ENCODE results near the gene TMEM131. TPM values are rescaled to one million over a fixed set of nuclear protein-coding genes. Genes with fewer than 3 reads are reported as not detected.

TMEM131 gene
- total RNA-seq, 1 donor from 2014 or later, result 46.9 TPM

DNA sequence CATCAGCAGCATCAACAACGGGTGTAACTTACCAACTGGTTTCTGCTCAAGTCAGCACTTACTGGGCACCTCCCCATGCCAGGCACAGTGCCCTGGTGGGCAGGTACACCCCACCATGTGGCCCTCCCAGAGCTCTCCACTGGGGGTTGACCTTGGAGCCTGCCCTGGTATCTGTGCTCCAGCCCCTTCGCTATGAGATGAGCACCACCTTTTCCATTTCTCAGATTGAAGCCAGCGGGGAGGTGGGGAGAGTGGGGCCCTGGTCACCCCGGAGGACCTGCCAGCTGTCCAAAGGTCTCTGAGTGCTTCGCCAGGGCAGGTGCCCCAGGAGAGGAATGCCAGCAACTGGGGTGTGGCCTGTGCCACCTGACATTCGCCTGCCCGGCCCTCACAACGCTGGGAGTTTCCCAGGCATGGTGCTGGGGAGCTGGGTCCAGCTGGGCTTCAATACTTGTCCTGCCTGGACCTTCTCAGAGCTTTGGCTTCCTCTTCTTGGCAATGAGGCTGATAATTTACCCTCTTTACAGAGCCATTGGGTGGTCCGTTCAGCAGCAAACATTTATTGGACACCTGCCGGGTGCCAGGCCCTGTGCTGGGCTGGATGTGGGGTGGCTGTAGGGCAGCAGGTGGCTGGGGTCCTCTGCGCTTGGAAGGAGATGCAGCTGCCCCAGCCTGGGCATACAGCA, 288.2 kb downstream of the TMEM131 start:
- no peak for DNase-seq (ENCODE audit: low read depth)

DNA sequence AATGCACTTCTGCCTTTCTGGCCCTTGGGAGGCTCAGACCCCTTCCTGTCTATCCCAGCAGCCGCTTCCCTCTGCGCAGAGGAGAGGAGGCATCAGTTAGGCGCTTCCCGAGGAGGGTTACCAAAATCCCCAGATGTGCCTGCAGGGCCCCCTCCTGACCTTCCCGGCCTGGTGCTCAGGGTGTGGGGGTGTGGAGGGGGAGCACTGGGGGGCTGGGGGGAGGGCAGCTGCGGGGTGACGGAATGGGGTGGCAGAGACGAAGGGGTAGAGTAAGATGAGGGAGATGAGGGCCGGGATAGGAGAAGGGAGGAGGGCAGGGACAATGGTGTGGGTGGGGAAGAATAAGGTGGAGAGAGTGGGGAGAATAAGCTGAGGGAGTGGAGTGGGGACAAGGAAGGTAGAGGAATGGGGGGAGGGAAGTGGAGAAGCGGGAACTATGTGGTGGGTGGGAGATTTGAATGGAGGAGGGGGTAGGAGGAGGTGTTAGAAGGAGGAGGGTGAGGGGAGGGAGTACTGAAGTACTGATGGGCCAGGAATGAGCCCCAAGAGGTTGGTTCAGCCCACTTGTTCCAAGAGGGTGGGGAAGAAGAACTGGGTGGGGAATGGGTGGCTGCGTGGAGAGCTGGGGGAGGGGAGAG, 288.9 kb downstream of the TMEM131 start:
- DNase-seq (ENCODE audit: low read depth), result no peak

Other genes with a start within 250 kb of the TMEM131 start
- gene VWA3B, start 91.2 kb upstream of the TMEM131 start, total RNA-seq, result not detected in 2 replicates